ENCODE results near the gene RMND5B.
A peak's percentile ranks its signal among the peaks of the same experiment; 100 is the strongest.
"Not testable (repeated sequence)": the region's sequence is repeated elsewhere in the genome, so short reads cannot be mapped to it uniquely, and the experiment has no call there.

The RMND5B gene

DNA sequence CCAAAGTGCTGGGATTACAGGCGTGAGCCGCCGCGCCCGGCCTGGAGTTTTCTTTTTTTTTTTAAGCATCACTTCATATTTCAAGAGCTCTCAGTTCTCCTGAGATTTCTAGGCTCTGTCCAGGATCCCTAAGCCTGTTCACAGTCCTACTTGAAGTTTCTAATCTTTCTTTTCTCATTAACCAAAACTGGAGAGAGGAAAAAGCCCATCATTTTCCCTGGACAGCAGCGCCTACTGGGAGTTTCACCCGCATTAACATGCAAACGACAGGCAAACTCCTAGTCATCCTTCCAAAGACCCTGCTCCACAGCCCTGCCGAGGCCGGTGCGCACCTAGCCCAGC lies 609 bp upstream of the RMND5B start:
- DNase-seq (ENCODE audit: low read depth in 2 of 2): not testable (repeated sequence)

DNA sequence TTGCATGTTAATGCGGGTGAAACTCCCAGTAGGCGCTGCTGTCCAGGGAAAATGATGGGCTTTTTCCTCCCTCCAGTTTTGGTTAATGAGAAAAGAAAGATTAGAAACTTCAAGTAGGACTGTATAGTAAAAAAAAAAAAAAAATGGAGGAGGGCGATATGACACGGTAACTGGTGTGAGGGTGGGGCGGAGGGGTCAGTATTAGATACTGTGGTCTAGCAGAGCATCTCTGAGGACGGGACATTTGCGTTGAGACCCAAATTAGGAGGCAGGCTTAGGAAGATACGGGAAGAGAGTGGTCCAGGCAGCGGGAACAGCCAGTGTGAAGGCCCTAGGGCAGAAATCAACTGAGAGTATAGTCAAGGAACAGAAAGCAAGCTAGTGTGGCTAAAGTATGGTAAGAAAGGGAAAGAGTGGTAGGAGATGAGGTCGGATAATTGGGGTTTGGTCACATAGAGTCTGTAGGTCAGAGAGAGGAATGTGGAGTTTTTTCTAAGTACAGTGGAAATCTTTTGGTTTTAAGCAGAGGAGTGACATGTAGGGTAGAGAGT lies 707 bp downstream of the RMND5B start:
- no peak for DNase-seq (ENCODE audit: low read depth in 2 of 2)

DNA sequence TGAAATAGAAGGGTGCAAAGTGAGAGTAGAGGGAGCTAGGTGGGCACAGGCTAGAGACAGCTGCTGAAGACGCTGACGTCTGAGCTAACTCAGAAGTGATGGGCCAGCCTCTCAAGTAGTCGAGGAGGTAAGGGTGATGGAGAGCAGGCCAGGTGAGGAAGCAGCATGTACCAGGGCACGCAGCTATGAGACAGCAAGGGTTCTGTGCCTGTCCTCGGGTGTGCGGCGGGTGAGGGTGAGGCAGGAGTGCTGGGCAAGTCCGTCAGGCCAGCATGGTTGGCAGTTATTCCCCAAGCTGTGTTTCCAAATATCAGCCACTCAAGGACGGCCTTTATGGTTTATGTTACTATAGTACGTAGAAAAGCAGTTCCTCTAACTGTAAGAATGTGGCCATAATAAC lies 6.2 kb downstream of the RMND5B start:
- no peak for DNase-seq (ENCODE audit: low read depth in 2 of 2)

DNA sequence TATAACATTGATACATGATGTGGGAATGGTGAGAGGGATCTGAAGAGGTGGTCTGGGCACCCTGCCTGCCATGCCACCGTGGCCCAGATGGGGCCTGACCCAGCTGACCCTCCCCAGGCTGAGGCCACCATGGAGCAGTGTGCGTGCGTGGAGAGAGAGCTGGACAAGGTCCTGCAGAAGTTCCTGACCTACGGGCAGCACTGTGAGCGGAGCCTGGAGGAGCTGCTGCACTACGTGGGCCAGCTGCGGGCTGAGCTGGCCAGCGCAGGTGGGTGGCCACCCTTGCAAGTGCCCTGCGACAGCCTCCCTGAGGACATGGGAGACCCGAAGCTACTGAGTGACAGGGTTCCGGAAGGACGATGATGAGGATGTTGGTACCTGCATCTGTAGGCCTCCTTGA lies 7.2 kb downstream of the RMND5B start:
- DNase-seq (ENCODE audit: low read depth in 2 of 2): no peak

DNA sequence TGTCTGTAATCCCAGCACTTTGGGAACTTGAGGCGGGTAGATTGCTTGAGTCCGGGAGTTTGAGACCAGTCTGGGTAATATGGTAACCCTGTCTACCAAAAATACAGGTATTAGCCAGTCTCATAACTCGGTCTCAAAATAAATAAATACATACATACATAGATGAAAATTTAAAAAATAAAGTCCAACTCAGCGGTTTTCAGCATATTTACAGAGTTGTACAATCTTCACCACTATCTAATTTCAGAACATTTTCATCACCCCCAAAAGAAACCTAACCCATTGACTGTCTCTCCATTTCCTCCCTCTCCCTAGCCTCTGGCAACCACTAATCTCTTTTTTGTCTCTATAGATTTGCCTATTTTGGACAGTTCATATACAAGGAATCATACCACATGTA lies 10.7 kb downstream of the RMND5B start:
- DNase-seq (ENCODE audit: low read depth in 2 of 2): no peak

DNA sequence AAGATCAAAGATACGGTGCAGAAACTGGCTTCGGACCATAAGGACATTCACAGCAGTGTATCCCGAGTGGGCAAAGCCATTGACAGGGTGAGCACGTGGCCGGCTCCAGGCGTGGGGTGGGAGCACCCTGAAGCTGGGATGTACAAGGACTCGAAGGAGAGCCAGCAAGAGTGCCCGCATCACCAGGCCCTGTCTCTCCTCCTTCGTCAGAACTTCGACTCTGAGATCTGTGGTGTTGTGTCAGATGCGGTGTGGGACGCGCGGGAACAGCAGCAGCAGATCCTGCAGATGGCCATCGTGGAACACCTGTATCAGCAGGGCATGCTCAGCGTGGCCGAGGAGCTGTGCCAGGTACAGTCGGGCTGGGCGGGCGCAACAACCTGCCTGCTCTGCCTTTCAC lies 11.8 kb downstream of the RMND5B start:
- DNase-seq (ENCODE audit: low read depth in 2 of 2): no peak

DNA sequence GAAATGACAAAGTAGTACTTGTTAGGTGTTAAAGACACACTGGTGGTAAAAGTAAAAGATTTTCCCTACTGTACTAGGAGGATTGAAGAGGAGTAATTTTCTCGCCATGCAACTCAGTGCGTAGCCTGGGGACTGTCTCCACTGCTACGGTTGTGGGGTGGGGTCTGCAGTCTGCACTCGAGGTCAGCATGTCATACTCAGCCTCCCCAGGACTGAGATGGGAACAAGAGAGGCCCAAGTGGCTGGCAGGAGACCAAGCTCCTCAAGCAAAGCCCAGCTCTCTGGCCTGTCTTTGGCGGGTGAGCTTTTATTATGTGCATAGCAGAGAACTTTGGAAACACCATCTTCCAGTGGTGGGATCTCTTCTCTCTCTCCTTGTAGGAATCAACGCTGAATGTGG lies 12.4 kb downstream of the RMND5B start:
- DNase-seq (ENCODE audit: low read depth in 2 of 2): no peak

DNA sequence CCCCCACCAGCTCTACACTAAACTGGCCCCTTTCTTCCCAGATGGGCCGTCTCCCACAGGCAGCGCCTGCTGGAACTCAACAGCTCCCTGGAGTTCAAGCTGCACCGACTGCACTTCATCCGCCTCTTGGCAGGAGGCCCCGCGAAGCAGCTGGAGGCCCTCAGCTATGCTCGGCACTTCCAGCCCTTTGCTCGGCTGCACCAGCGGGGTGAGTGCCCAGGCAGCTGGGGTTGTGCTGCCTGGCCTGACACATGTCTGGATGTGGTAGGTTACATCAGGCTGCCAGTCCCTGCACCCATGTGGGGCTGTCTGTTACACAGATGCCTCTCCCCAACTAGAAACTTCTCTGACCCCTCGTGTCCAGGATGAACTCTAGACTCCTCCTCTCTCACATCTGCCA lies 13.1 kb downstream of the RMND5B start:
- DNase-seq (ENCODE audit: low read depth in 2 of 2): no peak

DNA sequence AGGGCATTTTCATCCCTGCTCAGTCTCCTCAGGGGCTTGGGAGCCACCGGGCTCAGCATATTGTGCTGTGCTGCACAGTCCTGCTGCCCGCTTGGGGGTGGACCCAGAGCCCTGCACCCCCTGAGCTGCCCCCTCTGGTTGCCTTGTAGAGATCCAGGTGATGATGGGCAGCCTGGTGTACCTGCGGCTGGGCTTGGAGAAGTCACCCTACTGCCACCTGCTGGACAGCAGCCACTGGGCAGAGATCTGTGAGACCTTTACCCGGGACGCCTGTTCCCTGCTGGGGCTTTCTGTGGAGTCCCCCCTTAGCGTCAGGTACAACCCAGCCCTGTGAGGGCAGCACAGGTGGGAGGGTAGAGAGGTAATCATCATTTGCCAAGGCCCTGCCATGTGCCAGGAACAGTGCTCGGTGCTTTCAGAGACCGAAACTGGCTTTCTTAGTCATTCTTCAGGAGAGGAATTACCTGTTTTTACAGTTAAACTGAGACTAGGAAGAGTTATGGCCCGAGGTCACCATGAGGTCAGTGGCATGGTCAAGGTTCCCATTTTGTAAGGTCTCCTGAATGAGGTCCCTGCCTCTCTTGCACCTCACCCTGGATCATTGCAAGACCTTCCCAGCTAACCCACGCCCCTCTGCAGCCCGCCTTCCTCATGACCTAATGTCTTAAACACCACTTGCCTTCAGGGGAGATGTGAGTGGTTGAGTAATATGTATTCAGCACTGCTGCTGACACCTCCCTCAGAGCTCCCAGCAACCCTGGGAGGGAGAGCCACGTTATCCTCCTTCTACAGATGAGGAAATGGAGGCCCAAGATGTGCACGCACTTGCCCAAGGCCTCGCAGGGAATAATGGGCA lies 15.4 kb downstream of the RMND5B start:
- peak; percentile 57 to 66 for DNase-seq (ENCODE audit: low read depth in 2 of 2)

DNA sequence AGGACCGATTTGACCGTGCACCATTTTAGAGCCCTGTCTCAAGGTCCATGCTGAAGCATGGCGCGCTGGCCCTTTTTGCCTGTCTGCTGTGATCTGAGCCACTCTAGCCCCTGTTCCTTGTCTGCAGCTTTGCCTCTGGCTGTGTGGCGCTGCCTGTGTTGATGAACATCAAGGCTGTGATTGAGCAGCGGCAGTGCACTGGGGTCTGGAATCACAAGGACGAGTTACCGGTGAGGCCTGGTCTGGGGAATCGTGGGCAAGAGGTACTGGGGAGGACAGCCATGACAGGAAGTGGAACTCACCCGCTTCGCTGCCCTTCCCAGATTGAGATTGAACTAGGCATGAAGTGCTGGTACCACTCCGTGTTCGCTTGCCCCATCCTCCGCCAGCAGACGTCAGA lies 16.6 kb downstream of the RMND5B start:
- no peak for DNase-seq (ENCODE audit: low read depth in 2 of 2)

DNA sequence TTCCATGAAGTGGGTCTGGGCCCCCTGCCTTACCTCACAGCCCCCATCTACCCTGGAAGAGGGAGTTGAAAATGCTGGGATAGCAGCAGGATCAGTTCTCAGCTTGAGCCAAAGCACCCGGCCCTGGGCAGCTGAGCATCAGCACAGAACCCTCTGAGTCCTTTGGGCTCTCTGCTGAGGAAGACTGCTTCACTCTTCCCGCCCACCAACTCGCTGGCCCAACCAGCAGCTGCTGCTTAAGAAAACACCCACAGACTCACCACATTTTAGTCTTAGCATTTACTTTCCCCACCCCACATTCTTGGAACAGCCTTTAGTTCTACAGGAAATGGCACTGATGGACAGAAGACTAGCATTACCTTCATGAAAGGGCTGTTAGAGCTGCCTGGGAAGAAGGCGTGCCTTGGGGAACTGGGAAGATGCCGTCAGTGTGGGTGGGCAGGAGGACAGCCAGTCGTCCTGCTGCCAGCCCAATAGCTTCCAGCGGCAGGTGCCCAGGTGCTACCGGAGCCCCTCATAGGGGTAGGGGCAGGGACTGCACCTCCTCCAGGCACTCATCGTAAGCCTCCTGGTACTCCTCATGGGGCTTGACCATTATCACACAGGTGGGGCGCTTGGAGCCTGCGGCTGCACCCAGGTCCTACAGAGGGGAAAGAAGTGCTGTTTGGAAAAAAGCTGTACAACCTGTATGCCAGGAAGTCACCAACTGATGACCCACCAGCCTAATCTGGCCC lies 18.6 kb downstream of the RMND5B start:
- no peak for DNase-seq (ENCODE audit: low read depth in 2 of 2)

DNA sequence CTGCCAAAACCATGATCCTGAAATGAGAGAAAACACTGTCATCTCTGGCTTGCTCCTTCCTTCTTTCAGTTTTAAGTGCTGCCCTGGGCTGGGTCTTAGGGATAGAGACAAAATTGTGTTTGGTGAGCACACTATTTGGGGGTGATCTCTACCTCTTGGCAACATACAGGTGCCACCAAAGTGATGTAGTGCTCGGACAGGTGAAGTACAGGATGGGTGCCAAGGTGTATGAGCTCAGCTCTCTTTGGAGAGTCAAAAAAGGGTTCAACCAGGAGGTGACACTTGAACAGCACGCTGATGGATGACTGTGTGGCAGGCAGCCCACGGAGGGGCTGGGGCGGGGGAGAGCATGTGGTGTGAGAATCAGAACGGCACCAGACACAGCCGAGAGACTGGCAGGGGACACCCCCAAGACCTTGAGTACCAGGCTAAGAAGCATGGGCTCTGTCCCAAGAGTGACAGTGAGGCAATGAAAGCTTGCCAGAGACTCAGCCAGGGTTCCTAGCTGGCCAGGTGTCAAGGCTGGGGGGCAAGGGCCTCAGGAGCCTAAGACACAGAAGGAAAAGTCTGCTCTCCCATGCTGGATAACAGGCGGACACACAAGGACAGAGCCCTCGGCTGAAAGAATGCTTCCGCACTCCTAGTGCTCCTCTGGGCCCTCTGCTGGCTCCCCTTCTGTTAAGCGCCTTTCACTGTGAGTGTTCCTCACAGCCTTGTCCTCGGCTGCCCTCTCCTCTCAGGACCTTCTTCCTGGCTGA lies 20.3 kb downstream of the RMND5B start:
- DNase-seq (ENCODE audit: low read depth in 2 of 2): no peak

DNA sequence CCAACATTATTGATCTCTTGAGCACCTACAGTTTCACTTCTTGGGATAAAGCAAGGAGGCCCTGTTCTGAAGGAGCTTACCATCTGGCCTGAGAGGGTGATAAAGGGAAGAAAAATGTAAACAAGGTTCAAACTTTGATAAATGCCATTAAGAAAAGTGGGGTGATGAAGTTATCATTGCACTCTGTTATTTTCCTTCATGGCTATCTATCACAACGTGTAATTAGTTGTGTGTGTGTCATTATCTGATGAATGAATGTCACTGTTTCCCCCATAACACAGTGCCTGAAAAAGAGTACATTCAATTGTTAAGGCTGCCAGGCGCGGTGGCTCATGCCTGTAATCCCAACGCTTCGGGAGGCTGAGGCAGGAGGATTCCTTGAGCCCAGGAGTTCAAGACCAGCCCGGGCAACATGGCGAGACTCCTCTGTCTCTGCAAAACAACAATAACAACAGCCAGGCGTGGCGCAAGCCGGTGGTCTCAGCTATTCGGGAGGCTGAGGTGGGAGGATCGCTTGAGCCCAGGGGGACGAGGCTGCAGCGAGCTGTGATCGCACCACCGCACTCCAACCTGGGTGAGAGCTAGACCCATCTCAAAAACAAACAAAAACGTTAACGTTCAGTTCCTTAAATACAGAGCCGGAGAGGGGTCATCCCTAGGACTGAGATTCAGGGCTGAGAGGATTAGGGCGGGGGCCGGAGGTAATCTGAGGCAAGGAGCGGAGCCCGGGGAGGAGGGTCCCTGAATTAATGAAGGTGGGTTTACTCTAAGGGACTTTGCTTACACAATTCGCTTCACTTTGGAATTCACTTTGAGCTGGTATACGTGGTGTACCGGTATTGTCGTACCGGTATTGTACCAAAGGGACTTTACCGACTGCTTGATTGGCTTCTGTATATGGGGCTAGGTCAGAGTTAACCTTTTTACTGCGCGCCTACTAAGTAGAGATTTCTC lies 22.0 kb downstream of the RMND5B start:
- no peak for DNase-seq (ENCODE audit: low read depth in 2 of 2)

DNA sequence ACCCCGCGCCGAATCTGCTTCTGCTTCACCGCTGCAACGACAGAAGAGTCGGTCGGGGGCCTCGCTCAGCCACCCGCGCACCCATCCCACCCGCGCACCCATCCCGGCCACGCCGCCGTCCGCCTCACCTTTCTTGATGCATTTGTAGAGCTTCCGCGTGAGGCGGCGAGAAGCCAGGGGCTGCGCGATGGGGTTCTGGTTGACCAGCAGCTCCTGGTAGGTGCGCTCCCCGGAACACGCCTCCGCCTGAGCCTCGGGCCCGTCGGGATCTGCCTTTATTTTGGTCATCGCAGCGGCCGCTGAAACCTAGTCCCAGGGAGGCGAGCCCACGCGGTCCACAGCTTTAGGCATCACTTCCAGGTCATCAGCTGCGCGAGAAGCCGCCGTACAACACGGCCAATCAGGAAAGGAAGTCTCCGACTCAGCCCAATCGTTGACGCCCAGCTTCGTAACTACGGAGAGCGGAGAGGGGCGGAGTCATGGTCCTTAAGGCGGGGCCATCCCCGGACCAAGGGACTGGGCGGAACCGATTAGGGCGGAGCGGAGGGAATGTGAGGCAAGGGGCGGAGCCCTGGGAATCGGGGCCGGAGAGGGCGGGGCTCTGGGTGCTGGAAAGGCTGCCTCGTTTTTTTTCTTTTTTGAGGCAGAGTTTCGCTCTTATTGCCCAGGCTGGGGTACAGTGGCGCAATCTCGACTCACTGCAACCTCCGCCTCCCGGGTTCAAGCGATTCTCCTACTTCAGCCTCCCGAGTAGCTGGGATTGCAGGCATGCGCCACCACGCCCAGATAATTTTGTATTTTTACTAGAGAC lies 22.9 kb downstream of the RMND5B start, which contains the start of gene NHP2:
NHP2 (minus strand) TSS at position 356 of the 811 bp plus-strand sequence; CDS start at position 288, 68 bp downstream.
- peak; percentile 94 to 95 for DNase-seq (ENCODE audit: low read depth in 2 of 2)

DNA sequence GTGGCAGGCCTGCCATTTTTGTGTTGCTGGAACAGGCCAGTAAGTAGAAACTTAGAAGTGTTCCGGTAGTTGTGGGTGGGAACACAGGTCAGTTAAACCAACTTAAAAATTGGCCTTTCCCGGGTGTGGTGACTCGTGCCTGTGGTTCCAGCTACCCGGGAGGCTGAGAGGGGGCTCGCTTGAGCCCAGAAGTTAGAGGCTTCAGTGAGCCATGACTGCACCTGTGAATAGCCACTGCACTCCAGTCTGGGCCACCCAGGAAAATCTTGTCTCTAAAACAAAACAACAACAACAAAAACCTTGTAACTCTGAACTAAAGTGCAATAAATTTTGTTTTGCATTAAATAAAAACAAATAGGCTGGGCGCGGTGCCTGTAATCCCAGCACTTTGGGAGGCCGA lies 24.3 kb downstream of the RMND5B start:
- no peak for DNase-seq (ENCODE audit: low read depth in 2 of 2)

DNA sequence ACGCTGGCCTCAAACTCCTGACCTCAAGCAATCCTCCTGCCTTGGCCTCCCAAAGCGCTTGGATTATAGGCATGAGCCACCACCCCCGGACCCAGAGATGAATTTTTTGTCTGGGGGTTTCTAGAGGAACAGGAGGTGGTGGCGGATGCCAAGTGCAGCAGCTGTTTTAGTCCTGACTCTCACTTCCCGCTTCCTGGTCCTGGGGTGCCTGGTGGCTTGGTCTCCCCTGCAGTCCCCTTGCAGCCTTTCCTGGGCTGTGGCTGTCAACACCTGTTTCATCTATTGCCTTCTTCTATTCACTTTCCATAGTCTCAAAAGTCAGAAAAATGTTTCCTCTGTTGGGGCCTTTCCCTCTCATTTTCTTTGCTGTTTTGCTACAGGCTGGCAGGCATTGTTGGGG lies 29.4 kb downstream of the RMND5B start:
- DNase-seq (ENCODE audit: low read depth in 2 of 2): no peak

DNA sequence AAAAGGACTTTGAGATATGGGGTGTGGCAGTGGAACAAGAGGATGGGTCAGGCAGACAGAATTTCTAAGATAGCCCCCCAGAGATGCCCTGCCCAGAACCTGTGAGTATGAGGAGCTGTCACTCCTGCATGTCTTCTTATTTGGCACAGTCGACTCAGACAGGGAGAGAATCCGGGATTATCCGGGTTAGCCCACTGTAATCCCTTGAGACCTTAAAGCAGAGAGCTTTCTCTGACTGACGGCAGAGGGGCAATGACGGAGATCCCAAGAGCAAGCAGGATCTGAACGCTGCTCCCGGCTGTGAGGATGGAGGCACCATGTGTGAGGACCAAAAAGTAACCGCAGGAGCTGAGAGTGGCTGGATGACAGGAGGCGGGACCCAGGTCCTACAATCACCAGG lies 31.7 kb downstream of the RMND5B start:
- DNase-seq (ENCODE audit: low read depth in 2 of 2): no peak

DNA sequence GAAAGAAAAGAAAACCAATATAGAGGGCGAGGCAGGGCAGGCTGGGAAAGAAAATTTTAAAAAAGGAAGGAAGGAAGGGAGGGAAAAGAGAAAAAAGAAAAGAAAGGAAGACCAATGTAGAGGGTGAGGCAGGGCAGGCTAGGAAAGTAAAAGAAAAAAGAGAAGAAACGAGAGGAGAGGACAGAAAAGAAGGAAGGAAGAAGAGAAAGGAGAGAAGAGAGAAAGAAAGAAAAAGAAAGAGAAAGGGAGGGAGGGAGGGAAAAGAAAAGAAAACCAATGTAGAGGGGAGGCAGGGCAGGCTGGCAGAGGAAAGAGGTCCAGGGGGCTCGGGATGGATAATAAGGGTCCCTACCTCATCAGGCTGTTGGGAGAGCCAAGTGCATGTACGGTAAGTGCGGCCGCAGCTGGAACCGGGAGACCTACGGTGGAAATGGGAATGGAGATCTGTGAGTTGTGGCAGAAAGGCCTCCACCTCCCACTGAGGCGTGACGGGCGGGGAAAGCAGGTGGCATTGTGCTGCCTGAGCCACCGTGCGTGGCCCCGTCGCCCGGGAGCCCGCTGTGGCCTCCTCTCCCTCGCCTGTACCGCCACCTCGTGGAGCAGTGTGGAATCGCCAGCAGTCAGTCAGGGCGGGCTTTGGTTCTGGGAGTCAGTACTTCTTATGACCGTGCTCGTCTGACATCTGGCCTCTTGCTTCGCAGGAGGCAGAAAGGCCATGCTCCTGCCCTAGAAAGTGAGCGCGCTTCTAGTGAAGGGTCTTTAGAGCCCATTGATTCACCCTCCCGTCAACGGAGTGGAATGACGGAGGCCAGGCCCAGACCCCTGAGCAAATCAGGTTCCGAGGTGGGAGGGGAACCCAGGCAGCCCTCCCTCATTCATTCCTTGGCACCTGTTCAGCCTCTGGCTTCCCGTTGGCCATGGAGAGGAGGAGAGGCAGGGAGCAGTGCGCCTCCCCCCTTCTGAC lies 33.2 kb downstream of the RMND5B start:
- DNase-seq (ENCODE audit: low read depth in 2 of 2): peak; percentile 85 to 87

DNA sequence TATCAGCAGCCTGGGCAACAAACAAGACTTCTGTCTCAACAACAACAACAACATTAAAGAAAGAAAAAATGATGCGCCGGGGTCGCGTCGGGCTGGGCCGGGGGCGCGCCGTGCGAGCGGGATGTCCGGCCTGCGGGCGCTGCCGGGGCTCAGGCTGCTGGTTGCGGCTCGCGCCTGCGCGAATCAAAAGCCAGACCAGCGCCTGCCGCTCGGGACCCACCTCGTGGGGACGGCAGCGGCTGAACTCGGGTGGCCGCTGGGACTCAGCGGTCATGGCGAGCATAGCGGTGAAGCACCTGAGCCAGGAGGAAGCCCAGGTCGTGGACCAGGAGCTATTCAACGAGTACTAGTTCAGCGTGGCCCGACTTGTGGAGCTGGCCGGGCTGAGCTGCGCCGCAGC lies 34.8 kb downstream of the RMND5B start:
- no peak for DNase-seq (ENCODE audit: low read depth in 2 of 2)

All from stimulated activated CD8-positive, alpha-beta memory T cell treated with anti-CD3 and anti-CD28 coated beads, Interleukin-2, amount 100 ng/mL, for 1 hour (primary cell).